ENCODE results near the gene RPGR.

Gene RPGR

DNA sequence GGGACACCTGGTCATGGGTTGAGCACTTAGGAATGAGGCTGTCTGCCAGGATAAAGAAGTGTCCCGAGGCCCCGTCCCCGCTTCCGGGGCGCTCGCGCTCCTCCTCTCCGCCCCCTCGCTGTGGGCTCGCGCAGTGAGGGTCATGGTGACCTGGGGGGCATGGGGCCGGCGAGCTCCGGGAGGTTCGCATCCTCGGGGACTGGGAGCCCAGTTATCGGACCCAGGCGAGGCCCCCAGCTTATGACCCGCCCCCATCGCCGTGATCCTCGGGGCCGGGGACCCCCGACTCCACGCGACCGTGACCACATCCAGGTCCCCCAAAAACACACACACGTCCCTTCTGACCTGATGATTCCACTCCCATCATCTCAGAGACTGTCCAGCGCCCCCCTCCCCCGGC lies 71.3 kb downstream of the RPGR start:
- no peak overlapping the region for H3K4me3 ChIP-seq (ENCODE audit: low read depth, low read length)
- TF ChIP-seq, protein P1, sequence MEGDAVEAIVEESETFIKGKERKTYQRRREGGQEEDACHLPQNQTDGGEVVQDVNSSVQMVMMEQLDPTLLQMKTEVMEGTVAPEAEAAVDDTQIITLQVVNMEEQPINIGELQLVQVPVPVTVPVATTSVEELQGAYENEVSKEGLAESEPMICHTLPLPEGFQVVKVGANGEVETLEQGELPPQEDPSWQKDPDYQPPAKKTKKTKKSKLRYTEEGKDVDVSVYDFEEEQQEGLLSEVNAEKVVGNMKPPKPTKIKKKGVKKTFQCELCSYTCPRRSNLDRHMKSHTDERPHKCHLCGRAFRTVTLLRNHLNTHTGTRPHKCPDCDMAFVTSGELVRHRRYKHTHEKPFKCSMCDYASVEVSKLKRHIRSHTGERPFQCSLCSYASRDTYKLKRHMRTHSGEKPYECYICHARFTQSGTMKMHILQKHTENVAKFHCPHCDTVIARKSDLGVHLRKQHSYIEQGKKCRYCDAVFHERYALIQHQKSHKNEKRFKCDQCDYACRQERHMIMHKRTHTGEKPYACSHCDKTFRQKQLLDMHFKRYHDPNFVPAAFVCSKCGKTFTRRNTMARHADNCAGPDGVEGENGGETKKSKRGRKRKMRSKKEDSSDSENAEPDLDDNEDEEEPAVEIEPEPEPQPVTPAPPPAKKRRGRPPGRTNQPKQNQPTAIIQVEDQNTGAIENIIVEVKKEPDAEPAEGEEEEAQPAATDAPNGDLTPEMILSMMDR (IDR thresholded peaks at IDR 0.05; ENCODE audit: borderline replicate concordance, insufficient read depth, low read depth, low read length): no peak

DNA sequence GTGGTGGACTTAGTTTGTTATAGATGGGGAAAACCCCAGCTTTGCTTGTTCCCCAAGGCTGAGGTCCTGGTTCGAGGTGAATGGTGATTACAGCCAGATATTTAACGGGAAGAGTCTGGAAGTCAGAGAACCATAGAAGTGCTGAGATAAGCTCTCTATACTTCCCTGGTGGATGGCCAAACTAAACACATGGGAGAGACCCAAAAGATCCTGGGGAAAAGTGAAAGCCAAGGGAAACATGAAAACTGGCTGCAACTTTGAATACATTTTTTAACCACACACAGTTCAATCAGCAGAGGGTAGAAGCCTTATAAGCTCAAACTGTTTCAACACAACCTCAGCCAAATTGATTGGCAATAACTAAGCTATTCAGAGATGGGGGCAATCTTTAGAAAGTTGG lies 77.3 kb downstream of the RPGR start:
- no peak overlapping the region for H3K4me3 ChIP-seq (ENCODE audit: low read depth, low read length)
- TF ChIP-seq, protein P1 (IDR thresholded peaks at IDR 0.05; ENCODE audit: borderline replicate concordance, insufficient read depth, low read depth, low read length): no peak

DNA sequence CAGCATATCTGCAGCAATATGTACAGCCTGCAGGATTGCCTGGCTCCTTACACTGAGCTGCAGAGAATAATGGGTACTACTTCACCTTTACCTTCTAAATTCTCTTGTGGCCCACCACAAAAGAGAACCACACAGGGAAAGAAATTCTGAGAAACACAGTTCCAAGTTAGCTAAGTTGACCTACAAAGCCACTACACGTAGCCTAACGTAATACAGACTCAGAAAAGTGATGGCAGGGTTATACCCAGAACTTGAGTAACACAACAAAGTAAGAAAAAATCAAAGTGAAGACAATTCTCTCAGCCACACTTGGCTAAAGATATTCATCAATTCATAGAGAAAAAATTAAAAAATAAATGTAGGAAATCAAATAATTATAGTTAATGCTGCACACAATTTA lies 80.3 kb downstream of the RPGR start:
- H3K4me3 ChIP-seq (ENCODE audit: low read depth, low read length): no peak overlapping the region
- TF ChIP-seq, protein P1 (IDR thresholded peaks at IDR 0.05; ENCODE audit: borderline replicate concordance, insufficient read depth, low read depth, low read length): no peak

DNA sequence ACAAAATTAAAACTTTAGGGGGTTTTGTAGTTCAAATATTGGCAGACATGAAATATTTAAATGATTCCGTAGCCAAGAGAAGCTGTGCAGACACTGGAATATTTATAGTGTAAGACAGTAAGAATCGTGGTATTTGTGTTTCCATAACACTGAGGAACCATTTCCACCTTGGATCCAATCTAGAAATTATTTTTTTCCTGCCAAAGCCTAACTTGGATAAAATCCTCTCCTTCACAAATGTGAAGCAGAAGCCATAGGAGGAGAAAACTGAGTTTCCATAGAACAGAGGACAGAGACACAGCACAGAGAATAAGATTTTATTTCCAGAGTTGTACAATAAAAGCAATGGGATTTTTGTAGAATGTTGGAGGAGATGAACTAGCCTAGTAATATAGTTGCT lies 86.8 kb downstream of the RPGR start:
- no peak overlapping the region for H3K4me3 ChIP-seq (ENCODE audit: low read depth, low read length)
- TF ChIP-seq, protein P1 (IDR thresholded peaks at IDR 0.05; ENCODE audit: borderline replicate concordance, insufficient read depth, low read depth, low read length): no peak

DNA sequence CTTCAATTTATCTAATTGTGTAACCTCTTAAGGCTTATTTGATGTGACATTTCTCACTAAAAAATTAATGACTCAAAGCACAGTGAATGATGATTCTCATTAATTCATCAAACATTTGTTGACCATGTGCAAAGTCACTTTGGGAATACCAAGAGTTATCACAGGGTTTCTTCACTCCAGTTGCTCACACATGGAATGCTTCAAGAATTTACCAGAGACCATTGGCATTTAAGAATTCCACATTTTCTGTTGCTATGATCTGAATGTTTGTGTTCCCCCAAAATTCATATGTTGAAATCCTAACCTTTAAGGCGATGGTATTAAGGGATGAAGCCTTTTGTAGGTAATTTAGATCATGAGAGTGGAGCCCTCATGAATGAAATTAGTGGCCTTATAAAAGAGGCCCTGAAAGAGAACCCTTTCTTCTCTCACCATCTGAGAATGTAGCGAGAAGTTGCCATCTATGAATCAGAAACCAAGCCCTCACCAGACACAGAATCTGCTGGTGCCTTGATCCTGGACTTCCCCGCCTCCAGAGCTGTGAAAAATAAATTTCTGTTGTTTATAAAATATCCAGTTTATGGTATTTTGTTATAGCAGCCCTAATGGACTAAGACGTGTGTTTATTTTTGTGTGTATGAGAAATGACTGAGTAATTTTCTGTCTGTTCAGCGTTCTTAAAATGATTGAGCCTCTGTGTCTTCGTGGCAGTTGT lies 90.3 kb downstream of the RPGR start:
- H3K4me3 ChIP-seq (ENCODE audit: low read depth, low read length): no peak overlapping the region
- TF ChIP-seq, protein P1 (IDR thresholded peaks at IDR 0.05; ENCODE audit: borderline replicate concordance, insufficient read depth, low read depth, low read length): no peak

DNA sequence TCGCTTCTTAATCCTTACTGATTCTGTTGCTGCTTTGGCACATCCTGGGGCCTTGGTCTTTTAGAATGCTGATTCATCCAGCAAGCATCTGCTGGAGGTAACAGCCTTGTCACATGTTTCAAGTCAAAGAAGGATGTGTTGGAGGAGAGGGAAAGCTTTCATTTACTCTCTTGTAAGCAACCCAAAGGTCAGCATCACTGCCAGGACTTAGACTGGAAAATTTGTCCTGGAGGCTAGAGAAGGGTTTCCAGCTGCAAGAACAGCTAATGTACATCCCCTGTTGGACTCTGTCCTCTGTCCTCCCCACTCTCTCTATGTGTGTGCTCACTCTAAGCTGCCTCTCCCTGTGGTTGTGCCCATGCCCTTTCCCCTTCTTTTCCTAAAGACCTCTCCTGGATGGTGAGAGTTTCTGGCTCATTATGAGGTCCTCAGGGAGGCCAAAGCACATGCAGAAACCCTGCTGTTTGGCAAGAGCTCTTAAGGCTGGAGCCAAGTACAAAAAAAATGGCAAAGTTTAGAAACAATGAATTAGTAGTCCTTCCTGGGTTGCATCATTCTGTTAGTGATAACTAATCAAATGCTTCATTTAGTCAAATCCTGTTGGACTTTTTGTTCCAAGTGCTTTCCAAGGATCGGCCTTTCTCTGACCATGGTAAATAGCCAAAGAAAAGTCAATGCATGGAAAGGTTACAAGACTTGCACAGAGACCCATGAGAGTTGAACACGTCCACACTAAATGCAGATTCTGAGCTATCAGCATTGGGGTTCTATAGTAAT lies 93.2 kb downstream of the RPGR start:
- TF ChIP-seq, protein P1 (IDR thresholded peaks at IDR 0.05; ENCODE audit: borderline replicate concordance, insufficient read depth, low read depth, low read length): no peak
- H3K4me3 ChIP-seq (ENCODE audit: low read depth, low read length): no peak overlapping the region

Measured in GM12875 (cell line).